K562 (cell line): ENCODE measurements around the gene IDH3G. TPM values are rescaled to one million over a fixed set of nuclear protein-coding genes. Genes with fewer than 3 reads are reported as not detected.

Experiments
- ATAC-seq: fragments of 200-7000 bp; cut with Tn5 transposase; 3 replicates; pipeline ENCODE4 v1.9.1; 2020; ENCODE audit warnings: moderate library complexity
- BruUV-seq: library from RNA; stranded (reverse); fragments of 400-500 nt; replicated peaks from 2 replicates; lab custom pipeline; 2021; lab: Mats Ljungman, UMichigan
- CTCF ChIA-PET: fragments of 300-600 bp; formaldehyde crosslinking; extraction: SDS; loops from one replicate; lab custom pipeline; 2021; ENCODE audit warnings: low intra/inter-chr PET ratio; lab: Yijun Ruan, JAX
- POLR2A ChIA-PET: fragments of 300-600, 350-650 bp; sonication (Branson Sonifier 250); formaldehyde crosslinking; extraction: SDS; loops from one replicate; lab custom pipeline; 2021; ENCODE audit warnings: antibody characterized with exemption, inconsistent platforms; lab: Yijun Ruan, JAX
- DNase-seq, 4 experiments: peaks; one replicate each; pipeline versions ENCODE4 v3.0.0 to v3.0.0-alpha.2; 2011 to 2018; ENCODE audit warnings: low spot score in 3 of 4, mixed read lengths in 3 of 4; ENCODE audit errors: extremely low read depth in 1 of 4
- FAIRE-seq: peaks from 2 replicates; lab custom pipeline; 2011; peaks lifted over from hg19 to GRCh38; lab: Jason Lieb, UNC
- H2AFZ ChIP-seq: 2 replicates; pipeline ENCODE4 v1.6.0; 2011; ENCODE audit warnings: low read depth, low read length, control low read depth, inconsistent platforms
- H3K27ac ChIP-seq: fragments of 200-600 bp; 3 replicates; pipeline ENCODE4 v1.8.0; 2011; ENCODE audit warnings: low read depth, mild to moderate bottlenecking, control low read depth, inconsistent platforms, low read length, moderate library complexity, mixed read lengths; ENCODE audit errors: extremely low read depth
- H3K27me3 ChIP-seq, 2 experiments: fragments of 300-600 bp in 1 of 2; 2 replicates in 1 of 2; 3 replicates in 1 of 2; pipeline versions ENCODE4 v1.6.0 to v1.8.0; 2011; ENCODE audit warnings: inconsistent platforms in 2 of 2, low read length in 2 of 2, mild to moderate bottlenecking in 1 of 2, mixed read lengths in 1 of 2, moderate library complexity in 1 of 2; ENCODE audit not compliant: control insufficient read depth in 2 of 2, insufficient read depth in 2 of 2
- H3K36me3 ChIP-seq: fragments of 300-600 bp; 3 replicates; pipeline ENCODE4 v1.8.0; 2011; ENCODE audit warnings: mild to moderate bottlenecking, low read length, inconsistent platforms; ENCODE audit not compliant: control insufficient read depth, insufficient read depth
- H3K4me1 ChIP-seq, 2 experiments: fragments of 200-600 bp in 1 of 2; replicated peaks in 1 of 2; 2 replicates in 1 of 2; 3 replicates in 1 of 2; pipeline versions ENCODE4 v1.5.1 to v1.8.0; 2011; ENCODE audit warnings: inconsistent platforms in 2 of 2, low read length in 2 of 2, mild to moderate bottlenecking in 1 of 2, mixed read lengths in 1 of 2, moderate library complexity in 1 of 2; ENCODE audit not compliant: control insufficient read depth in 2 of 2, insufficient read depth in 2 of 2
- H3K4me2 ChIP-seq: 2 replicates; pipeline ENCODE4 v1.6.1; 2011; ENCODE audit warnings: low read length, control low read depth, inconsistent platforms, mixed read lengths; ENCODE audit not compliant: insufficient read depth
- H3K4me3 ChIP-seq: fragments of 200-600 bp; sonication (generic), shearing (Covaris generic); 2 replicates; pipeline ENCODE4 v1.5.1; 2016; ENCODE audit warnings: control low read depth, inconsistent platforms
- H3K79me2 ChIP-seq: fragments of 200-600 bp; 3 replicates; pipeline ENCODE4 v1.8.0; 2011; ENCODE audit warnings: low read length, inconsistent platforms; ENCODE audit not compliant: control insufficient read depth, insufficient read depth
- H3K9ac ChIP-seq, 2 experiments: 2 replicates each; pipeline versions ENCODE4 v1.6.0 to v1.6.1; 2011; ENCODE audit warnings: low read depth in 2 of 2, low read length in 2 of 2, control low read depth in 1 of 2, inconsistent platforms in 1 of 2, mild to moderate bottlenecking in 1 of 2, mixed read lengths in 1 of 2; ENCODE audit not compliant: insufficient read depth in 1 of 2
- H3K9me1 ChIP-seq: one replicate; pipeline ENCODE4 v1.6.0; 2011; ENCODE audit warnings: inconsistent platforms, mild to moderate bottlenecking, low read length, moderate library complexity; ENCODE audit not compliant: control insufficient read depth, insufficient read depth
- H3K9me3 ChIP-seq: replicated peaks from 2 replicates; pipeline ENCODE4 v1.5.1; 2011; ENCODE audit warnings: low read depth, low read length, inconsistent platforms; ENCODE audit not compliant: control insufficient read depth, insufficient read depth
- H4K20me1 ChIP-seq: replicated peaks from 2 replicates; pipeline ENCODE4 v1.6.1; 2011; ENCODE audit warnings: low read length, inconsistent platforms, mixed read lengths; ENCODE audit not compliant: control insufficient read depth, insufficient read depth
- CHD7 ChIP-seq: fragments of 200-600 bp; sonication (generic); IDR thresholded peaks from one replicate; pipeline ENCODE4 v1.6.1; 2012; ENCODE audit warnings: mild to moderate bottlenecking, low read depth, low read length, inconsistent platforms
- HMGN3 ChIP-seq: IDR thresholded peaks from 2 replicates; pipeline ENCODE4 v1.6.1; 2011; ENCODE audit warnings: borderline replicate concordance, low read depth, mild to moderate bottlenecking, mixed read lengths, low read length; ENCODE audit not compliant: insufficient read length; ENCODE audit errors: extremely low read depth
- POLR2G ChIP-seq: fragments of 200-400 bp; formaldehyde crosslinking; IDR thresholded peaks from 2 replicates; pipeline ENCODE4 v1.6.1; 2017; ENCODE audit warnings: low read depth, mild to moderate bottlenecking, antibody characterized with exemption, low read length, moderate library complexity
- TAF9B ChIP-seq: fragments of 450-650 bp; IDR thresholded peaks from 2 replicates; pipeline ENCODE4 v1.6.1; 2018; ENCODE audit warnings: mild to moderate bottlenecking; ENCODE audit not compliant: partially characterized antibody
- ZC3H8 ChIP-seq: fragments of 450-650 bp; IDR thresholded peaks from 2 replicates; pipeline ENCODE4 v1.6.1; 2017
- whole genome bisulfite sequencing: fragments of 100-300 bp; shearing (Covaris generic); methylation state at CpG from one replicate; pipeline ENCODE4 v1.1.6; 2016; ENCODE audit warnings: low coverage, mixed read lengths; ENCODE audit not compliant: insufficient coverage; ENCODE audit errors: missing lambda C conversion rate; 5-methylcytosine and 5-hydroxymethylcytosine counted together
- in situ Hi-C: fragments of 300-500 bp; cut with MboI; formaldehyde crosslinking; loops from 4 replicates; pipeline ENCODE4 v1.15.0; 2018; ENCODE audit warnings: inconsistent platforms, mixed read lengths
- intact Hi-C: fragments of 100-400 bp; cut with micrococcal nuclease; formaldehyde crosslinking; loops from 2 replicates; pipeline ENCODE4 v1.14.2; 2022
- polyA plus RNA-seq, 8 experiments: library from polyadenylated mRNA; depleted of rRNA in 4 of 8; stranded (reverse) in 5 of 8; unstranded in 3 of 8; fragments of >200 nt; fragmentation: Nextera tagmentation in 2 of 8; fragmentation: Illumina TruSeq in 1 of 8; extraction: Ambion mirVana in 2 of 8; extraction: Trizol in 1 of 8; gene quantifications; 2 replicates each; pipeline versions ENCODE4 v1.2.1 to v1.2.3, GENCODE V29; 2011 to 2014; ENCODE audit warnings: inconsistent platforms in 1 of 8, missing spikeins in 1 of 8
- total RNA-seq, 7 experiments: library from RNA; depleted of rRNA in 6 of 7; stranded (reverse); fragments of >200 nt in 6 of 7; fragmentation: Illumina TruSeq in 2 of 7; extraction: Trizol in 2 of 7; gene quantifications; 2 replicates each; pipeline versions ENCODE4 v1.2.1 to v1.2.3, GENCODE V29; 2011 to 2021; ENCODE audit warnings: low replicate concordance in 1 of 7

The IDH3G gene
- total and polyA plus RNA-seq, 9 of the 15 experiments (the other 6 are each of a cell fraction or from before 2014, with no cell fraction given) = 24.3 to 72.5 (median 37.9) TPM

- Histone ChIP-seq H3K4me1 (peaks cover 15 to 52% of the 10 kb centered on the region in 2 experiments), H3K27ac (no peak overlapping the region), H3K4me2 (no peak overlapping the region), H2AFZ (no peak overlapping the region), H3K27me3 (no peaks in the 10 kb centered on the region), H3K9me1 (no peaks in the 10 kb centered on the region), H4K20me1 (no peaks in the 10 kb centered on the region), H3K4me3 (no peak overlapping the region), H3K79me2 (peaks cover 14% of the 10 kb centered on the region), H3K9me3 (no peaks in the 10 kb centered on the region), H3K36me3 (no peaks in the 10 kb centered on the region), H3K9ac (peak overlapping the region in 1 of 2 experiments; percentile 9; a peak in 1 of 4 replicates)
- no peak for TF ChIP-seq HMGN3
- TF ChIP-seq TAF9B = no peak
- peak; percentile 15; the same call in 1 of the 2 replicates for TF ChIP-seq POLR2G
- TF ChIP-seq ZC3H8 = no peak
- no peak for TF ChIP-seq CHD7
- no TSS peak for BruUV-seq
- ChIA-PET CTCF (interaction anchor here (1.2 to 1.5 kb wide), 2 partner anchors 185 to 191 kb away, joined by 4 to 6 read pairs; no protein-coding TSS in a partner anchor), POLR2A (interaction anchor here (0.6 to 1.3 kb wide), 3 partner anchors 9 to 818 kb away, joined by 3 to 4 read pairs (median 3); no protein-coding TSS in a partner anchor)
- ATAC-seq (no peak), FAIRE-seq (no peak), DNase-seq (no peak)
- intact Hi-C loops (no loop called here), in situ Hi-C loops (no loop called here)
- WGBS = 96% methylated on average over 7 of the region's 14 CpGs
Measured at GRCh38 chrX:153762626-153763173, 31.5 kb downstream of the IDH3G start.
